Stimulated activated CD4-positive, alpha-beta T cell treated with anti-CD3 and anti-CD28 coated beads, Interleukin-1b, Interleukin-23, amount 100 ng/mL, for 4 hours (primary cell): ENCODE results near the gene CHODL.

Experiments used
- DNase-seq, 2 donors: peaks; one replicate each; pipeline ENCODE4 v3.0.0-alpha.2; 2020; ENCODE audit warnings: low read depth in 2 of 2

The CHODL gene

GRCh38 chr21:18244671-18245463 lies at the start of gene CHODL:
Gene CHODL, plus strand, starts transcription at chr21:18244833. Its CDS starts 391 bp downstream, at chr21:18245224.
- no peak for DNase-seq

- DNase-seq, result no peak
Measured at GRCh38 chr21:18204931-18205330, 39.7 kb upstream of the CHODL start.

GRCh38 chr21:18218331-18218730 lies 26.3 kb upstream of the CHODL start:
- DNase-seq, result no peak

- DNase-seq, result no peak
Measured at GRCh38 chr21:18220498-18220897, 24.1 kb upstream of the CHODL start.

GRCh38 chr21:18222346-18222745 lies 22.3 kb upstream of the CHODL start:
- DNase-seq, result no peak

DNA sequence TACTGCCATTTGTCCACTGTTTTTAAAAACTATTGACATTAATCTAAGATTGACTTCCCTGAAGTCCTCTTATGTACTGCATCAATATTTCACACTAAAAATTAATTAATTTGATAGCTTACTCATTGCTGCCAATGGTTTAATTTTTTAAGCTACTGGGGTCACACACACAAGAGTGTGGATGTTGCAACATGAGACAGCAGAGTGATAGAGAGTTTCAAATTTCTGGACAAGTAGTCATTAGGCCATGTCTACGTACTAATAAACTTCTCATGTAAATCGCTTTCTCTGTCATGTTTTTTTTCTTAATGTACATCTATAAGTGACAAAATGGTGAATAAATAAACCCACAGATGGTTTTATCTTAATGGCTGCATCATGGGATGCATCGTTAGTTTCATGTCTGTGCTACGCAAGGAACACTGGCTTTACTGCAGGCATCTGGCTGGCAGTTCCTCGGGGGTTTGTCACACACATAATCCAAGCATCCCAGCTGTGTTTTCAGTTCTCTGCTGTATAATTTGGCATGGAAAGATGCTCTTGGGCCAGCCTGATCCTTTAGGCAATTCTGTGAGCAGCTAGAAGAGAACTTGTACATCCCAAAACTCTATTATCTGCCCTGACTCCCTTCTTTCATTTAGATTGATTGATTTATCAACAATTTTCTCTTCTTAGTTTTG lies 16.4 kb upstream of the CHODL start:
- no peak for DNase-seq

DNA sequence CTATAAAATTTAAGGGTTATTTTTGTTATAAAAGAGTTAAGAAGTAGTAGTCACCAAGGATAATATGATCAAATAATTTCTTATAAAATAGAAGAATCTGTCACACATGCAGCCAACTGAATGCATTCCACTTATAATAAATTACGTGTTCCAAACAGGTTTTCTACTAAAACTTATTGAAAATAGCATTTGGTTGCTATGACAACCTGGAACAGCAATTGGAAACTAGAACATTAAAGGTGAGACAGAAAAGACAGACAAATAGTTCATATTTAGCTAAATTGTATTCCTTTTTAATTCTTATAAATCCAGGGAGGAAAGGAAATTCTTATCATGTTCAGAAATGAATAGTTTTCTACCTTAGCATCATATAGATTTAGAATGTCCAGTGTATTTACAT lies 9.1 kb upstream of the CHODL start:
- no peak for DNase-seq

GRCh38 chr21:18245464-18245967 lies 883 bp downstream of the CHODL start:
- DNase-seq, result no peak

- no peak for DNase-seq
Measured at GRCh38 chr21:18248171-18248570, 3.5 kb downstream of the CHODL start.

- no peak for DNase-seq
Measured at GRCh38 chr21:18249672-18250071, 5.0 kb downstream of the CHODL start.

DNA sequence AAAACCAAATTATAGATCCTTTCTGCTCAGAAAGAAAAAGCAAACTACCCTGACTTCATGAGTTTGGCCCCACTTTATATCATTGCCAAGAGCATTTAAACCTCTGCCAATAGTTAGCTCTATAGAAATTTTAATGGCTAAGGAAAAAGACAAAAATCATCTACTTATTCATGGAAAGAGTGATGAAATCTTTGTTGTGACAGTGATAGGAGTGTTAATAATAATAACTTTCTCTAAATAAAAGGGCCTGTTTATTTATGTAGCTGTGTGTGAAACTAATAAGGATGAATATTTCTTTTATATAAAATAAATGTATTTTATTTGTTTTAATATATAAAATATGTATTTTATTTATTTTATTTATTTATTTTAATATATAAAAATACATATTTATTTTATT lies 6.4 kb downstream of the CHODL start:
- DNase-seq, result no peak

DNA sequence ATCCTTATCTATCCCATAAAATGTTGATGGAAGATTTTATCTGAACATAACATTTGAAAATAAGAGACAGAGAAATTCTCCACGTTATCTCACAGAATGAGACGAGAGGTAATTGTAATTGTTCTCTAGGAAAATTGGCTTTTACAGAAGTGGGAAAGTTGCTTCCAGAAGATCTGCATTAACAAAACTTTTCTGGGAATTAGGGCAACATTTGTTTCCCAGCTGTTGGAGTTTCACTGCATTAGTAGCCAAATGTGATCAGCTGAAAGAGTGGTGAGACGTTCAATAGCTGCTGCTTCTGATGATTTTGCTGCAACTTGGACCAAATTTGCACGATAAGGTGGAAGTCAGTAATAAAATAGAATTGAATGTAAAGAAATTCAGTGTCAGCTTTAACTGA lies 7.6 kb downstream of the CHODL start:
- DNase-seq, result no peak

DNA sequence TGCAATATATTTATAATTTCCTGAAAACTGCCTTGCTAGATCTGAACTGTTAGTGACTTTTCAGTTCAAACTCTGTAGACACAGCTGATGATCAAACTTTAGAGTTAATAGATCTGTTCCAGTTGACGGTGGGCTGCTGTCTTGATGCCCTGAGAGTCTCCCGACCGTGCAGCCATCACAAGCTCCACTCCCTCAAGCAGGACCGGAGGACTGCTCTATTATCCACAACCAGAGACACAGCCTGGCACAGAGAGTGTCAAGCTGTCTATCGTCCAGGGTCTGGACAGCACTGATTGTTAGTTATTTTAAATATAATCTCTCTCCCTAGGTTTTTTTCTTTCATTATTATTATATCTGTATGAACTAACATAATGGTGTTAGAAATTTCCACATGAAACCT lies 8.0 kb downstream of the CHODL start:
- DNase-seq, result no peak

DNA sequence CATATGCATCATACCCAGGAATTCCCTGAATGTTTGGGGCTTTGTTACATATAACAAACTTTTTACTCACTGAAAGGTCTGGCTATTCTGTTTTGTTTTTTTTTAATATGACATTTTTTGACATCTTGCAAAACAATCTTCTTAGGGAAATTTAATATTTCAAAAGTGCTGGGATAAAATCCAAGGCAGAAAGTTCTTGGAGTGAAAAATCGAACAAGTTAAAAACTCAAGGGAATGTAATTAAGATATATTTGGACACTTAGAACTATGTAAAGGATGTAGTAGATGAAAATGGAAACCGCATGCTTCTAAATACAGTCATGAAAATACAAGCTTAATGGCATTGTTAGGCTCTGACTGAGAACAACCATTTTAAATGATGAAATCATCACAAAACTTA lies 8.6 kb downstream of the CHODL start:
- no peak for DNase-seq

DNA sequence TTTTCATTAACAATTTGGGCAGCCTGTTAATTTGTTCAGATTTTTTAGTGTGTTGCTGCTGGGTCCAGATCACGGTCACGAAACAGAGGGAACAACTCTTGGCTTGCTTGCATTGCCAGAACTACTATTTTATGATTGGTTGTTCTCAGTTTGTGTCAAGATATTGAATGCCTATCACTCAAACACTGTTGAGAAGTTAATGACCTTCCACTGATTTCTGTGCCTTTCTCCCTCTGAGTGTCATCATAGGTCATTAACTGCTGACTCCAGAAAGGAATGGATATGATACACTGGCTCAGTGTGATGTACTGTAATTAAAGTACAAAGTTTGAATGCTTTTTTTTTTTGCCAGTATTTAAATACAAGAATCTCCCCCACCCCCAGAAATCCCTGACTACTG lies 9.2 kb downstream of the CHODL start:
- DNase-seq, result no peak

DNA sequence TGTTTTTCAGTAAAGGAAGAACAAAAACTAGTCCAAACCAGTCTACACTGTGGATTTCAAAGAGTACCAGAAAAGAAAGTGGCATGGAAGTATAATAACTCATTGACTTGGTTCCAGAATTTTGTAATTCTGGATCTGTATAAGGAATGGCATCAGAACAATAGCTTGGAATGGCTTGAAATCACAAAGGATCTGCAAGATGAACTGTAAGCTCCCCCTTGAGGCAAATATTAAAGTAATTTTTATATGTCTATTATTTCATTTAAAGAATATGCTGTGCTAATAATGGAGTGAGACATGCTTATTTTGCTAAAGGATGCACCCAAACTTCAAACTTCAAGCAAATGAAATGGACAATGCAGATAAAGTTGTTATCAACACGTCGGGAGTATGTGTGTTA lies 21.3 kb downstream of the CHODL start:
- DNase-seq, result no peak

GRCh38 chr21:18267496-18267895 lies 22.9 kb downstream of the CHODL start:
- no peak for DNase-seq

DNA sequence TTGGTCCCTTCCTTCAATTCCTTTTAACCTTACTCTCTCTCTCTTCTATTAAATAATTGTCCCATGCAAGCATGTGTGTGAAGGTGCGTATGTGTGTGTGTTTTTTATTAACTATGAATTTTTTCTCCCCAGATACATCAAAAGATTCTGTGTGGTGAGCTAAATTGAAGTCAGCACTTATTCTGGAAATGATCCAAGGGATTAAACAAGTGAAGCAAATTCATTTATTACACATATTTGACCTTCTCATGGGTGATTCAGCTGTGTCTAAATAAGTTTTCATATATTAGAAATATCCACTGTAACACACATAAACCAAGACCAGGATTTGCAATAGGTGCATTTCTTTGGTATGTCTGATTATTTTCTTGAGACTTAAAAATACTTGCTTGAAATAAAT lies 24.3 kb downstream of the CHODL start:
- no peak for DNase-seq

DNA sequence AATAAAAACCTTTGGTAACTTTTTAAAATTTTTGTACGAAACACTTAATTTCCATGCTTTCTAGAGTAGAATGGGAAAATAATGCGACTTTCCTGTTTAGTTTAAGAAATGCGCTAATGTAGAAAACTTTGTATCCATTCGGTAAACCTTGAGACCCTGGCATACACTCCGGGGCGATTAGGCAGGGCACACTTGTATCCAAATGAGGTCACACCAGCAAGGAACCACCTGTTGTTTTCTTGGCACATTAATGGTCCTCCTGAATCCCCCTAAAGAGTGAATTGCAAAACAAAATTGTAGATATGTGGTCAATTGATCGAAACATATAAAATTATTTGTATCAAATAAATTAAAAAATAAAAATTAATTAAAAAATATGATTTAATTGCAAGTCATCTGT lies 25.2 kb downstream of the CHODL start:
- no peak for DNase-seq

GRCh38 chr21:18273400-18273799 lies 28.8 kb downstream of the CHODL start:
- DNase-seq, result no peak

DNA sequence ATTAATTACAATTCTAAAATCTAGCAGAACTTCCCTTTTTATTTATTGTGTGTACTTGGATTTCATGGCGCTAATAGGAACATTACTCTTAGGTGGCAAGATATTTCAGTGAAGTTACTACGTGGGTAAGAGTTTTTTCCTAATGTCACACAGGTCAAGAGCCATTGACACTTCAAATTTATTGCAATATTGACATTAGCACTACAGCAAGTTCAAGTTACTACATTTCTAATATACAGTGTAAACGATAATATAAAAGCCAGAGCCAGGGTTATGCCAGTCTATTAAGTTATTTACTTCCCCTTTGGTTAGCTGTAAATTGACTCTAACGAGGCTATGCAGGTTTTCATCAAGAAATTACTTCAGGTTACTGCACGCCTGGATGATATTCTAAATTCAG lies 29.7 kb downstream of the CHODL start:
- no peak for DNase-seq

- DNase-seq, result no peak
Measured at GRCh38 chr21:18275781-18276180, 31.1 kb downstream of the CHODL start.

GRCh38 chr21:18285379-18285778 lies 40.7 kb downstream of the CHODL start:
- DNase-seq, result no peak
